Brain microvascular endothelial cell (primary cell): ENCODE results near the gene ADORA1.

ENCODE experiments used
- DNase-seq: peaks from one replicate; pipeline ENCODE4 v3.0.0-alpha.2; 2020
- H3K27ac ChIP-seq: fragments of 250-450 bp; sonication (Bioruptor Pico); 2 replicates; pipeline ENCODE4 v1.5.1; 2020; ENCODE audit warnings: mild to moderate bottlenecking, moderate library complexity
- H3K27me3 ChIP-seq: fragments of 250-450 bp; sonication (Bioruptor Pico); replicated peaks from 2 replicates; pipeline ENCODE4 v1.5.1; 2020; ENCODE audit warnings: mild to moderate bottlenecking
- H3K36me3 ChIP-seq: fragments of 250-450 bp; sonication (Bioruptor Pico); replicated peaks from 2 replicates; pipeline ENCODE4 v1.5.1; 2020; ENCODE audit warnings: mild to moderate bottlenecking
- H3K4me3 ChIP-seq: 2 replicates; pipeline ENCODE4 v1.5.1; 2011; ENCODE audit warnings: low read depth, mild to moderate bottlenecking, control low read depth, low read length, moderate library complexity
- in situ Hi-C: cut with HindIII; loops from 2 replicates; pipeline ENCODE4 v1.10.0; 2017; ENCODE audit warnings: low sequenced_read_pairs, low pct_ligation_motif_present
- TF ChIP-seq, protein P1 (sequence below): IDR thresholded peaks from 2 replicates; pipeline ENCODE4 v1.5.1; 2011; ENCODE audit warnings: low read depth, mild to moderate bottlenecking, moderate library complexity, low read length, control low read depth, inconsistent platforms; ENCODE audit errors: missing control alignments

ADORA1 gene

DNA sequence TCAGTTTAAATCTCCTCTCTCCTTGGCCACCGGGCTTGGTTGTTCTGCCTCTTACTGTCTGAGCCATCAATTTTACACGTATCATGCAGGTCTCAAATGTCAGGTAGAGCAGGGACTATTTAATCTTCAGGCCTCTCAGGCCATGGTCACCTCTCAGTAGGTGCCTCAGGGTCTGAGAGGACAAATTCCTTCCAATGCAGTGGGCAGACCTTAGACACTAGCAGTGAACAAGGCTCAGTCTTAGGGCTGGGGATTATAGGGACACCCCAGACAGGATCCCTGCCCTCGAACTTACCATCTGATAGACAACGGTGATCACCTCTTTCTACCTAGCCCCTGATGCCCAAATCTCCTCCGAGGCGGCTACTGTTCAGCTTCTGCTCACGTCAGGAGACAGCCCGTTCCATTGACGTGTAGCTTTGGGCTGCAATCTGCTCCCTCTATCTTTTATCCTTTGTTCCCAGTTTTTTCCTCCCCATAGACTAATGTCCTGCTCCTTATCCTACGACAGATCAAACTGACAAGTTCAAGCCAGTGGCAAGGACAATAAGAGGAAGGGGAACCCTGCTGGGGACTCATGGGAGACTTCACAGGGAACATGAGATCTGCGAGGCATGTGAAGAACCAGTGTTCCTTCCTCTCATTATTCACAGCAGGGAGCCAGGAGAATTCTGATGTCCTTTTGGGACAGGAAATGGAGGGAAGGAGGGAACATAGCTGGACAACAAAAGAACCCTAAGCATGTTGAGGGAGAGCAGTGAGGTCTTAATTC is 40.3 kb upstream of the ADORA1 start:
- TF ChIP-seq, protein P1, sequence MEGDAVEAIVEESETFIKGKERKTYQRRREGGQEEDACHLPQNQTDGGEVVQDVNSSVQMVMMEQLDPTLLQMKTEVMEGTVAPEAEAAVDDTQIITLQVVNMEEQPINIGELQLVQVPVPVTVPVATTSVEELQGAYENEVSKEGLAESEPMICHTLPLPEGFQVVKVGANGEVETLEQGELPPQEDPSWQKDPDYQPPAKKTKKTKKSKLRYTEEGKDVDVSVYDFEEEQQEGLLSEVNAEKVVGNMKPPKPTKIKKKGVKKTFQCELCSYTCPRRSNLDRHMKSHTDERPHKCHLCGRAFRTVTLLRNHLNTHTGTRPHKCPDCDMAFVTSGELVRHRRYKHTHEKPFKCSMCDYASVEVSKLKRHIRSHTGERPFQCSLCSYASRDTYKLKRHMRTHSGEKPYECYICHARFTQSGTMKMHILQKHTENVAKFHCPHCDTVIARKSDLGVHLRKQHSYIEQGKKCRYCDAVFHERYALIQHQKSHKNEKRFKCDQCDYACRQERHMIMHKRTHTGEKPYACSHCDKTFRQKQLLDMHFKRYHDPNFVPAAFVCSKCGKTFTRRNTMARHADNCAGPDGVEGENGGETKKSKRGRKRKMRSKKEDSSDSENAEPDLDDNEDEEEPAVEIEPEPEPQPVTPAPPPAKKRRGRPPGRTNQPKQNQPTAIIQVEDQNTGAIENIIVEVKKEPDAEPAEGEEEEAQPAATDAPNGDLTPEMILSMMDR, result no peak
- H3K36me3 ChIP-seq, result no peaks in the 10 kb centered on the region
- in situ Hi-C loops, result no loop called here
- no peaks in the 10 kb centered on the region for H3K27me3 ChIP-seq
- H3K4me3 ChIP-seq, result no peak overlapping the region
- H3K27ac ChIP-seq, result no peak overlapping the region
- no peak for DNase-seq

DNA sequence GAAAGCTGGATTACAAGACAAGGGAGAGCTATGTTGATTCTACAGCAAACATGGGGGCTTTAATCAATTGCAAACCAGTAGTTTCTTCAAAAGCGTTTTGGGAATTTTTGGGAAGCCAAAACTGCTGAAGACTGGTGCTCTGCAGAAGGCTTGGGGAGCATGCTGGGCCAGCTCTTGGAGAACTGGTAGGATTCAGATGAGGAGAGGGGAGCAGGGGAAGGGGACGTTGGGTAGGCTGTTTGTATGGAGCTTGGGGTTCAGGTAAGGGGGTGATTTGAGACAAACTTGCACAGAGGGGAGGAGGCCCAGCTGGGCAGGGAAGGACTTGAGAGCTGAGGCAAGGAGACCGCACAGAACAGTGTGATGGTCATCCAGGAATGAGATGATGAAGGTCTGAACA is 39.1 kb upstream of the ADORA1 start:
- Histone ChIP-seq H3K36me3 (no peaks in the 10 kb centered on the region), H3K4me3 (no peak overlapping the region), H3K27me3 (no peaks in the 10 kb centered on the region), H3K27ac (no peak overlapping the region)
- TF ChIP-seq, protein P1, result no peak
- in situ Hi-C loops, result no loop called here
- no peak for DNase-seq

DNA sequence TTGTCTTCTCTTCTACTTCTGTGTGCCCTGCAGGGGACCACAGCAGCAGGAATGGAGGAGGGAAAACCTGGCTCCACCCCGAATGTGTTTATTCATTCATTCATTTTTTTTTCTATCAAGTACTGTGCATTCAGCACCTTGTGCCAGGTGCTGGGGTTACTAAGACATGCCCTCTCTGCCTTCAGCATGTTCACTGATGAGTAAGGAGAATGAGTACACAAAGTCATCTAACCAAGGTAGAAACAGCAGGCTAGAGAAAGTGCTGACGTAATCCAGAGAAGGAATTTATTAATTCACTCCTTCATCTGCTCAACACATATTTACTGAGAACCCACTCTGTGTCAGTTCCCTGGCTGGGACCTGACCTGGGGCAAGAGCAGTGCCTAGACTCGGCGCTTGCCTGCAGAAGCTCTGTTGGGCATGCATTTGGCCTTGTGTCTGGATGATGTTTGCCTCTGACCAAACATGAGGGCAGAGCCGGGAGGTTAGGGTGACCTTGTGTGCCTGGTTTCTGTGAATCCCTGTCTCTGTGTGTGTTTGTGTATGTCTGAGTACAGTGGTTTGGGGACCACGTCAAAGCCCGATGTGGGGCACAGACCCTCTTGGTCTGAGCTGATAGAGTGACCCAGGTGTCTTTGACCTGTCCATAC is 38.4 kb upstream of the ADORA1 start:
- TF ChIP-seq, protein P1, result no peak
- in situ Hi-C loops, result no loop called here
- Histone ChIP-seq H3K4me3 (no peak overlapping the region), H3K36me3 (no peaks in the 10 kb centered on the region), H3K27ac (no peak overlapping the region), H3K27me3 (no peaks in the 10 kb centered on the region)
- no peak for DNase-seq

DNA sequence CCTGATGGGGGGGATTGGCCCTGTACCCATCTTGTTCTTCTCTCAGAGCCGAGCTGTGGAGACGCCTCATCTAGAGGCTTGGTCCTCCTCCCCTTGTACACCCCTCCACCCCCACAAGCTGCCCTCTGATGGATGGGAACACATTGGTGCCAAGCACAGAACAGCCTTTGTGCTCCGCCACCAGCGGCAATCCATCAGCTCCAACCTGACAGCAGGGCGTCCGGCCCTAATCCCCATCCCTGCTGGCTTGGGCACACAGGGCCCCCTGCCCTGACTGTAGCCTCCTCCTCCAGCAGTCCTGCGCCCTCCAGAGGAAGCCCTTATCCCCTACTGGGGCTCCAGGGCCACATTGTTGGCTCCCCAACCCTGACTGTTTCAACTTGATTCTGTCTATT is 37.9 kb upstream of the ADORA1 start:
- in situ Hi-C loops, result no loop called here
- H3K27ac ChIP-seq, result no peak overlapping the region

DNA sequence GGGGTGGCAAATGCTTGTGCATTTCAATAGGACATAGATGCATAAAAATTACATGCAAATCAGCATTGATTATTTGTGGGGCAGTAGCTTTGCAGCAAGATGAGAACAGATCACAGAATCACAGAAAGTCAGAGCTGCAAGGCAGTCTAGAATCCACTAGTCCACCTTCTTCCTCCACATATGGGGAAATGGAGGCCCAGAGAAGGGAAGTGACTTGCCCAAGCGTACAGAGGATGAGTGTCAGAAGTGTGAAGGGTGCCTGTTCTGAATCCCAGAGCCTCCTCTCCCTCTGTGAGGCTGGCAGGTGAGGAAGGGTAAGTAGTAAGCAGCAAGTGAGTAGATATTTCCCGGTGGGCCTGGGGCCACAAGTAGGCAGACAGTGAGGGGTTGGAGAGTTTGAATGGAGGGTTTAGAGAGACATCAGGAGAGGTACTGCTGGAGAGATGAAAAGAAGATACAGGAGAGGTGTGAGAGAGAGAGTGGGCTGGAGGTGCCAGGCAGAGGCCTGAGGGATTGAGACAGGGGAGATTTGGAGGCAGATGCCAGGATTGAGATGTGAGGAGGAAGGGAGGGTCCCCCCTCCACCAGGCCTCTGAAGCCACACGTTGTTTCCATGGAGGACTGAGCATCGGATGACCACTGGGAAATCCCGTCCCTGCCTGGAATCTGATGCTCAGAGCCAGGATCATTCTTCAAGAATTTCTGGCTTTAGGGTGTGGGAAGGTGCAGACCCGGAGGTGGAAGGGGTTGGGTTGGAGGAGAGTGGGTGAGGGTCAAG is 36.9 kb upstream of the ADORA1 start:
- TF ChIP-seq, protein P1, result no peak
- in situ Hi-C loops, result no loop called here

More for the DNA sequence above, 37.9 kb upstream of the ADORA1 start:
- Histone ChIP-seq H3K4me3 (no peak overlapping the region), H3K27me3 (no peaks in the 10 kb centered on the region), H3K36me3 (no peaks in the 10 kb centered on the region)
- DNase-seq, result no peak
- TF ChIP-seq, protein P1, result no peak

More for the DNA sequence above, 36.9 kb upstream of the ADORA1 start:
- no peaks in the 10 kb centered on the region for H3K36me3 ChIP-seq
- no peak overlapping the region for H3K4me3 ChIP-seq
- H3K27ac ChIP-seq, result no peak overlapping the region
- DNase-seq, result no peak
- no peaks in the 10 kb centered on the region for H3K27me3 ChIP-seq
